HCT116 (cell line): ENCODE results near the gene MYLK. TPM values are rescaled to one million over a fixed set of nuclear protein-coding genes. Genes with fewer than 3 reads are reported as not detected.

Experiments used
- ATAC-seq: fragments of 200-7000 bp; cut with Tn5 transposase; 2 replicates; pipeline ENCODE4 v1.9.1; 2020; ENCODE audit warnings: mild to moderate bottlenecking, moderate library complexity
- BruUV-seq: library from RNA; stranded (reverse); fragments of 400-500 nt; replicated peaks from 2 replicates; lab custom pipeline; 2021; lab: Mats Ljungman, UMichigan
- CTCF ChIA-PET: fragments of 300-600 bp; sonication (Branson Sonifier 250); formaldehyde crosslinking; loops from one replicate; lab custom pipeline; 2021; ENCODE audit warnings: antibody characterized with exemption; lab: Charles Lee
- POLR2A ChIA-PET: fragments of 300-600, 350-600 bp; sonication (Branson Sonifier 250); formaldehyde crosslinking; loops from one replicate; lab custom pipeline; 2021; ENCODE audit warnings: antibody characterized with exemption; lab: Charles Lee
- RAD21 ChIA-PET, 2 experiments: fragments of 300-600 bp; sonication (Branson Sonifier 250); formaldehyde crosslinking; loops; one replicate each; lab custom pipeline; 2023; ENCODE audit warnings: low total read pairs in 2 of 2; ENCODE audit not compliant: uncharacterized antibody in 2 of 2, unreplicated experiment in 2 of 2, low non-redundant PET in 1 of 2; lab: Charles Lee
- DNase-seq: peaks from one replicate; pipeline ENCODE4 v3.0.0-alpha.2; 2010; ENCODE audit warnings: low read depth, low spot score
- H2AFZ ChIP-seq: fragments of 200-600 bp; shearing (Covaris generic), sonication (generic); 2 replicates; pipeline ENCODE4 v1.6.1; 2017; ENCODE audit warnings: low read depth, mixed run types, mixed read lengths, antibody characterized with exemption, low read length; ENCODE audit not compliant: poor library complexity, severe bottlenecking
- H3K27ac ChIP-seq: 2 replicates; pipeline ENCODE4 v1.5.1; 2012; ENCODE audit warnings: low read depth, low read length
- H3K27me3 ChIP-seq: fragments of 200-600 bp; sonication (generic); 2 replicates; pipeline ENCODE4 v1.6.1; 2016; ENCODE audit warnings: mixed run types, low read length, mixed read lengths; ENCODE audit not compliant: insufficient read depth
- H3K36me3 ChIP-seq, 2 experiments: fragments of 200-500 bp in 1 of 2; fragments of 200-600 bp in 1 of 2; sonication (Bioruptor generic) in 1 of 2; sonication (generic) in 1 of 2; 2 replicates each; pipeline versions ENCODE4 v1.5.1 to v1.6.1; 2014 to 2016; ENCODE audit warnings: low read length in 2 of 2, inconsistent platforms in 1 of 2, mixed read lengths in 1 of 2, mixed run types in 1 of 2; ENCODE audit not compliant: insufficient read depth in 2 of 2, control insufficient read depth in 1 of 2
- H3K4me1 ChIP-seq, 2 experiments: fragments of 200-600 bp in 1 of 2; sonication (generic) in 1 of 2; 2 replicates each; pipeline versions ENCODE4 v1.5.1 to v1.6.1; 2012 to 2017; ENCODE audit warnings: low read length in 2 of 2, inconsistent platforms in 1 of 2, mild to moderate bottlenecking in 1 of 2, mixed read lengths in 1 of 2, mixed run types in 1 of 2, moderate library complexity in 1 of 2; ENCODE audit not compliant: insufficient read depth in 2 of 2, control insufficient read depth in 1 of 2
- H3K4me2 ChIP-seq: fragments of 200-600 bp; sonication (generic); 2 replicates; pipeline ENCODE4 v1.6.1; 2017; ENCODE audit warnings: mixed run types, low read length, mixed read lengths
- H3K4me3 ChIP-seq, 2 experiments: fragments of 200-600 bp in 1 of 2; sonication (generic) in 1 of 2; replicated peaks in 1 of 2; 2 replicates each; pipeline ENCODE4 v1.5.1; 2011 to 2016; ENCODE audit warnings: low read length in 2 of 2, control low read depth in 1 of 2, low read depth in 1 of 2, mild to moderate bottlenecking in 1 of 2, mixed read lengths in 1 of 2, mixed run types in 1 of 2
- H3K79me2 ChIP-seq: fragments of 200-600 bp; sonication (generic); 2 replicates; pipeline ENCODE4 v1.6.1; 2017; ENCODE audit warnings: mild to moderate bottlenecking, mixed run types, low read length, moderate library complexity, mixed read lengths; ENCODE audit not compliant: insufficient read depth
- H3K9ac ChIP-seq: fragments of 200-600 bp; sonication (generic); 2 replicates; pipeline ENCODE4 v1.6.1; 2016; ENCODE audit warnings: low read length, mixed read lengths
- H3K9me2 ChIP-seq: fragments of 200-600 bp; sonication (generic), shearing (Covaris generic); 2 replicates; pipeline ENCODE4 v1.6.1; 2017; ENCODE audit warnings: mixed run types, mild to moderate bottlenecking, moderate library complexity; ENCODE audit not compliant: insufficient read depth
- H3K9me3 ChIP-seq, 2 experiments: fragments of 200-500 bp in 1 of 2; fragments of 200-600 bp in 1 of 2; sonication (Bioruptor generic) in 1 of 2; sonication (generic) in 1 of 2; 2 replicates each; pipeline ENCODE4 v1.6.1; 2014 to 2017; ENCODE audit warnings: low read length in 2 of 2, mixed read lengths in 2 of 2, inconsistent platforms in 1 of 2, low read depth in 1 of 2, mild to moderate bottlenecking in 1 of 2, mixed run types in 1 of 2, moderate library complexity in 1 of 2; ENCODE audit not compliant: control insufficient read depth in 1 of 2, insufficient read depth in 1 of 2
- H4K20me1 ChIP-seq: fragments of 200-600 bp; sonication (generic), shearing (Covaris generic); 2 replicates; pipeline ENCODE4 v1.6.1; 2017; ENCODE audit warnings: mixed run types, mild to moderate bottlenecking, moderate library complexity; ENCODE audit not compliant: insufficient read depth
- CBX3 ChIP-seq: IDR thresholded peaks from 2 replicates; pipeline ENCODE4 v1.6.1; 2012; ENCODE audit warnings: low read depth
- CEBPB ChIP-seq: IDR thresholded peaks from 2 replicates; pipeline ENCODE4 v1.6.1; 2012; ENCODE audit warnings: low read depth
- EGR1 ChIP-seq: IDR thresholded peaks from 2 replicates; pipeline ENCODE4 v1.6.1; 2012; ENCODE audit warnings: low read depth
- ELF1 ChIP-seq: IDR thresholded peaks from 2 replicates; pipeline ENCODE4 v1.6.1; 2012; ENCODE audit warnings: low read depth, borderline replicate concordance
- EZH2 ChIP-seq: fragments of 200-600 bp; sonication (generic); IDR thresholded peaks from 2 replicates; pipeline ENCODE4 v1.6.1; 2017; ENCODE audit warnings: antibody characterized with exemption, mixed run types
- FOSL1 ChIP-seq: IDR thresholded peaks from 2 replicates; pipeline ENCODE4 v1.6.1; 2012; ENCODE audit warnings: low read depth
- JUND ChIP-seq: IDR thresholded peaks from 2 replicates; pipeline ENCODE4 v1.6.1; 2012
- POLR2A ChIP-seq: IDR thresholded peaks from 2 replicates; pipeline ENCODE4 v1.7.0; 2011; ENCODE audit warnings: borderline replicate concordance; ENCODE audit not compliant: insufficient read depth, insufficient read length; ENCODE audit errors: extremely low read depth
- POLR2AphosphoS5 ChIP-seq: IDR thresholded peaks from 2 replicates; pipeline ENCODE4 v1.6.1; 2011; ENCODE audit warnings: mild to moderate bottlenecking, low read depth, low read length, moderate library complexity
- RAD21 ChIP-seq: IDR thresholded peaks from 2 replicates; pipeline ENCODE4 v1.6.1; 2012; ENCODE audit warnings: low read depth, mild to moderate bottlenecking
- SIN3A ChIP-seq: IDR thresholded peaks from 2 replicates; pipeline ENCODE4 v1.6.1; 2012; ENCODE audit warnings: low read depth
- SRF ChIP-seq: IDR thresholded peaks from 2 replicates; pipeline ENCODE4 v1.6.1; 2012; ENCODE audit warnings: low read depth
- TCF7L2 ChIP-seq: IDR thresholded peaks from 2 replicates; pipeline ENCODE4 v1.7.0; 2011; ENCODE audit warnings: borderline replicate concordance, inconsistent platforms; ENCODE audit not compliant: insufficient read depth, insufficient read length; ENCODE audit errors: extremely low read depth
- YY1 ChIP-seq: IDR thresholded peaks from 2 replicates; pipeline ENCODE4 v1.6.1; 2011; ENCODE audit warnings: low read length, low read depth, moderate library complexity, mild to moderate bottlenecking; ENCODE audit not compliant: insufficient replicate concordance; ENCODE audit errors: extremely low read depth
- ZFX ChIP-seq: fragments of 450-650 bp; IDR thresholded peaks from 2 replicates; pipeline ENCODE4 v1.6.1; 2017
- intact Hi-C: fragments of 100-400 bp; cut with micrococcal nuclease; formaldehyde crosslinking; loops from 2 replicates; pipeline ENCODE4 v1.10.0; 2022
- total RNA-seq: library from RNA; stranded (reverse); gene quantifications from one replicate; pipeline ENCODE4 v1.2.1, GENCODE V29; 2021; ENCODE audit not compliant: unreplicated experiment
- TF ChIP-seq, protein P1 (sequence below): IDR thresholded peaks from 2 replicates; pipeline ENCODE4 v1.6.1; 2011; ENCODE audit warnings: mild to moderate bottlenecking, low read length, moderate library complexity; ENCODE audit not compliant: insufficient replicate concordance; ENCODE audit errors: extremely low read depth
- TF ChIP-seq, protein P2 (sequence below): IDR thresholded peaks from 2 replicates; pipeline ENCODE4 v1.6.1; 2012; ENCODE audit warnings: low read depth
- TF ChIP-seq, protein P3 (sequence below): IDR thresholded peaks from 2 replicates; pipeline ENCODE4 v1.6.1; 2012
- TF ChIP-seq, protein P4 (sequence below): IDR thresholded peaks from 2 replicates; pipeline ENCODE4 v1.6.1; 2012

The MYLK gene
- total RNA-seq, 1 experiment from 2014 or later: 3.8 TPM

DNA sequence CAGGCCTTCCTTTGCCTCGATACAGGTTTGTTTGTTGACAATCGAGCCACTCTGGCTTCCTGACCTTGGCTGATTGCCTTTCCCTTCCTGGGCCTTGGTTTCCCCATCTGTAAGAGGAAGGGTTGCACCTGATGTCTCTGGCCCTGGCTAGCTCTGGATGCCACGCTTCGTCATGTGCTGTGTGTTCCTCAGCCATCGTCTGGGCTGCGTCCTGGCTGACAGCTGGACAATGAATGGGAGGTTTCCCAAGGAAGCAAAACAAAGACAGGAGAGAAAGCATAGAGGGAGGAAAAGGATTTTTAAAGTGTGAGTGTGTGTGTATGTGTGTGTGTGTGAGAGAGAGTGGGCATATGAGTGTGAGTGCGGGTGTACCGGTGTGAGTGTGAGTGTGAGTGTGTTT lies 234.0 kb downstream of the MYLK start:
- no peaks in the 10 kb centered on the region for H4K20me1 ChIP-seq
- no peak overlapping the region for H3K4me2 ChIP-seq
- H3K9me3 ChIP-seq: no peaks in the 10 kb centered on the region
- H3K9me2 ChIP-seq: no peaks in the 10 kb centered on the region
- intact Hi-C loops: loop anchor here (5.0 kb wide), 1 partner anchor 227 kb away; no protein-coding TSS in a partner anchor
- H3K79me2 ChIP-seq: no peaks in the 10 kb centered on the region
- H3K9ac ChIP-seq: no peak overlapping the region
- TF ChIP-seq ELF1 (no peak), RAD21 (no peak), POLR2A (no peak), FOSL1 (no peak), JUND (no peak), SIN3A (no peak), EGR1 (no peak), TCF7L2 (no peak), ZFX (no peak), YY1 (no peak), EZH2 (no peak), CEBPB (no peak), POLR2AphosphoS5 (no peak), SRF (no peak), CBX3 (no peak)
- TF ChIP-seq, protein P1, sequence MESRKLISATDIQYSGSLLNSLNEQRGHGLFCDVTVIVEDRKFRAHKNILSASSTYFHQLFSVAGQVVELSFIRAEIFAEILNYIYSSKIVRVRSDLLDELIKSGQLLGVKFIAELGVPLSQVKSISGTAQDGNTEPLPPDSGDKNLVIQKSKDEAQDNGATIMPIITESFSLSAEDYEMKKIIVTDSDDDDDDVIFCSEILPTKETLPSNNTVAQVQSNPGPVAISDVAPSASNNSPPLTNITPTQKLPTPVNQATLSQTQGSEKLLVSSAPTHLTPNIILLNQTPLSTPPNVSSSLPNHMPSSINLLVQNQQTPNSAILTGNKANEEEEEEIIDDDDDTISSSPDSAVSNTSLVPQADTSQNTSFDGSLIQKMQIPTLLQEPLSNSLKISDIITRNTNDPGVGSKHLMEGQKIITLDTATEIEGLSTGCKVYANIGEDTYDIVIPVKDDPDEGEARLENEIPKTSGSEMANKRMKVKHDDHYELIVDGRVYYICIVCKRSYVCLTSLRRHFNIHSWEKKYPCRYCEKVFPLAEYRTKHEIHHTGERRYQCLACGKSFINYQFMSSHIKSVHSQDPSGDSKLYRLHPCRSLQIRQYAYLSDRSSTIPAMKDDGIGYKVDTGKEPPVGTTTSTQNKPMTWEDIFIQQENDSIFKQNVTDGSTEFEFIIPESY: no peak
- TF ChIP-seq, protein P2, sequence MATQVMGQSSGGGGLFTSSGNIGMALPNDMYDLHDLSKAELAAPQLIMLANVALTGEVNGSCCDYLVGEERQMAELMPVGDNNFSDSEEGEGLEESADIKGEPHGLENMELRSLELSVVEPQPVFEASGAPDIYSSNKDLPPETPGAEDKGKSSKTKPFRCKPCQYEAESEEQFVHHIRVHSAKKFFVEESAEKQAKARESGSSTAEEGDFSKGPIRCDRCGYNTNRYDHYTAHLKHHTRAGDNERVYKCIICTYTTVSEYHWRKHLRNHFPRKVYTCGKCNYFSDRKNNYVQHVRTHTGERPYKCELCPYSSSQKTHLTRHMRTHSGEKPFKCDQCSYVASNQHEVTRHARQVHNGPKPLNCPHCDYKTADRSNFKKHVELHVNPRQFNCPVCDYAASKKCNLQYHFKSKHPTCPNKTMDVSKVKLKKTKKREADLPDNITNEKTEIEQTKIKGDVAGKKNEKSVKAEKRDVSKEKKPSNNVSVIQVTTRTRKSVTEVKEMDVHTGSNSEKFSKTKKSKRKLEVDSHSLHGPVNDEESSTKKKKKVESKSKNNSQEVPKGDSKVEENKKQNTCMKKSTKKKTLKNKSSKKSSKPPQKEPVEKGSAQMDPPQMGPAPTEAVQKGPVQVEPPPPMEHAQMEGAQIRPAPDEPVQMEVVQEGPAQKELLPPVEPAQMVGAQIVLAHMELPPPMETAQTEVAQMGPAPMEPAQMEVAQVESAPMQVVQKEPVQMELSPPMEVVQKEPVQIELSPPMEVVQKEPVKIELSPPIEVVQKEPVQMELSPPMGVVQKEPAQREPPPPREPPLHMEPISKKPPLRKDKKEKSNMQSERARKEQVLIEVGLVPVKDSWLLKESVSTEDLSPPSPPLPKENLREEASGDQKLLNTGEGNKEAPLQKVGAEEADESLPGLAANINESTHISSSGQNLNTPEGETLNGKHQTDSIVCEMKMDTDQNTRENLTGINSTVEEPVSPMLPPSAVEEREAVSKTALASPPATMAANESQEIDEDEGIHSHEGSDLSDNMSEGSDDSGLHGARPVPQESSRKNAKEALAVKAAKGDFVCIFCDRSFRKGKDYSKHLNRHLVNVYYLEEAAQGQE: no peak
- TF ChIP-seq, protein P3, sequence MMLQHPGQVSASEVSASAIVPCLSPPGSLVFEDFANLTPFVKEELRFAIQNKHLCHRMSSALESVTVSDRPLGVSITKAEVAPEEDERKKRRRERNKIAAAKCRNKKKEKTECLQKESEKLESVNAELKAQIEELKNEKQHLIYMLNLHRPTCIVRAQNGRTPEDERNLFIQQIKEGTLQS: no peak
- TF ChIP-seq, protein P4, sequence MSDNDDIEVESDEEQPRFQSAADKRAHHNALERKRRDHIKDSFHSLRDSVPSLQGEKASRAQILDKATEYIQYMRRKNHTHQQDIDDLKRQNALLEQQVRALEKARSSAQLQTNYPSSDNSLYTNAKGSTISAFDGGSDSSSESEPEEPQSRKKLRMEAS: no peak
- H3K36me3 ChIP-seq: no peaks in the 10 kb centered on the region
- H2AFZ ChIP-seq: no peak overlapping the region
- ChIA-PET CTCF (interaction anchor here (1.1 to 1.8 kb wide), 4 partner anchors 8 to 74 kb away, joined by 3 to 10 read pairs (median 4); no protein-coding TSS in a partner anchor), POLR2A (no interaction called here), RAD21 (interaction anchor here in 1 of 2 experiments (0.5 kb wide), 1 partner anchor 1199 kb away, joined by 4 read pairs; no protein-coding TSS in a partner anchor)
- no TSS peak for BruUV-seq
- no peak overlapping the region for H3K27ac ChIP-seq
- DNase-seq: no peak
- no peak overlapping the region for H3K4me3 ChIP-seq
- H3K27me3 ChIP-seq: no peaks in the 10 kb centered on the region
- no peak for ATAC-seq
- no peaks in the 10 kb centered on the region for H3K4me1 ChIP-seq
